SK-N-MC (cell line): Measurements from ENCODE around the gene RFX8.

Experiments
- DNase-seq: peaks from one replicate; pipeline ENCODE4 v3.0.0-alpha.2; 2011; ENCODE audit warnings: low read depth, low spot score
- H3K27ac ChIP-seq: fragments of 200-600 bp; sonication (generic); 2 replicates; pipeline ENCODE4 v1.5.1; 2016; ENCODE audit warnings: mixed run types
- H3K36me3 ChIP-seq: fragments of 200-600 bp; sonication (generic); 2 replicates; pipeline ENCODE4 v1.6.1; 2017; ENCODE audit warnings: antibody characterized with exemption, low read length, mixed read lengths; ENCODE audit not compliant: insufficient read depth
- H3K4me3 ChIP-seq: fragments of 200-600 bp; sonication (generic); 2 replicates; pipeline ENCODE4 v1.5.1; 2016
- H3K9ac ChIP-seq: fragments of 200-600 bp; sonication (generic); 2 replicates; pipeline ENCODE4 v1.8.0; 2017; ENCODE audit warnings: mixed run types, mixed read lengths; ENCODE audit not compliant: insufficient read length
- H3K9me3 ChIP-seq: fragments of 200-600 bp; sonication (generic); 2 replicates; pipeline ENCODE4 v1.6.1; 2017; ENCODE audit warnings: low read depth, mild to moderate bottlenecking, antibody characterized with exemption, low read length, moderate library complexity, mixed read lengths
- EZH2 ChIP-seq: fragments of 200-600 bp; sonication (generic); IDR thresholded peaks from one replicate; pipeline ENCODE4 v1.6.1; 2017; ENCODE audit warnings: antibody characterized with exemption
- FOXP2 ChIP-seq: optimal IDR thresholded peaks from 2 replicates; pipeline ENCODE3; 2011; ENCODE audit warnings: mild to moderate bottlenecking, moderate library complexity; ENCODE audit not compliant: insufficient read depth; ENCODE audit errors: extremely low read length, control extremely low read depth
- POLR2AphosphoS5 ChIP-seq: IDR thresholded peaks from 2 replicates; pipeline ENCODE4 v1.6.1; 2012; ENCODE audit warnings: mild to moderate bottlenecking, low read depth, low read length, borderline replicate concordance

Gene RFX8

GRCh38 chr2:101500180-101500579, 25.3 kb upstream of the RFX8 start:
- TF ChIP-seq POLR2AphosphoS5 (no peak), FOXP2 (no peak), EZH2 (no peak)
- no peaks in the 10 kb centered on the region for H3K36me3 ChIP-seq
- peak overlapping the region; percentile 20; the same call in 1 of the 2 replicates for H3K4me3 ChIP-seq
- no peaks in the 10 kb centered on the region for H3K9me3 ChIP-seq
- H3K9ac ChIP-seq = no peak overlapping the region
- DNase-seq = peak; percentile 45
- 0 out of 2 replicates have a peak overlapping the region, but pooled peaks have one; percentile 46 for H3K27ac ChIP-seq

GRCh38 chr2:101496279-101496678, 21.4 kb upstream of the RFX8 start:
- DNase-seq = no peak
- H3K9me3 ChIP-seq = no peaks in the 10 kb centered on the region
- no peak overlapping the region for H3K27ac ChIP-seq
- no peak overlapping the region for H3K9ac ChIP-seq
- H3K4me3 ChIP-seq = no peak overlapping the region
- no peak for TF ChIP-seq POLR2AphosphoS5
- TF ChIP-seq EZH2 = no peak
- no peak for TF ChIP-seq FOXP2
- H3K36me3 ChIP-seq = no peaks in the 10 kb centered on the region

- no peak overlapping the region for H3K27ac ChIP-seq
- DNase-seq = no peak
- H3K9me3 ChIP-seq = no peaks in the 10 kb centered on the region
- H3K9ac ChIP-seq = no peak overlapping the region
- H3K4me3 ChIP-seq = no peak overlapping the region
- TF ChIP-seq FOXP2 = no peak
- TF ChIP-seq POLR2AphosphoS5 = no peak
- TF ChIP-seq EZH2 = no peak
- no peaks in the 10 kb centered on the region for H3K36me3 ChIP-seq
Measured at GRCh38 chr2:101492936-101493473, 18.1 kb upstream of the RFX8 start.

- Histone ChIP-seq H3K9ac (no peak overlapping the region), H3K36me3 (no peaks in the 10 kb centered on the region), H3K4me3 (no peak overlapping the region), H3K9me3 (no peaks in the 10 kb centered on the region), H3K27ac (no peak overlapping the region)
- DNase-seq = no peak
- TF ChIP-seq POLR2AphosphoS5 = no peak
- TF ChIP-seq EZH2 = no peak
- no peak for TF ChIP-seq FOXP2
Measured at GRCh38 chr2:101486994-101487393, 12.1 kb upstream of the RFX8 start.

- no peaks in the 10 kb centered on the region for H3K9me3 ChIP-seq
- no peak overlapping the region for H3K27ac ChIP-seq
- H3K4me3 ChIP-seq = no peak overlapping the region
- H3K9ac ChIP-seq = no peak overlapping the region
- TF ChIP-seq POLR2AphosphoS5 (no peak), EZH2 (no peak), FOXP2 (no peak)
- DNase-seq = no peak
- no peaks in the 10 kb centered on the region for H3K36me3 ChIP-seq
Measured at GRCh38 chr2:101486258-101486701, 11.4 kb upstream of the RFX8 start.

GRCh38 chr2:101485856-101486255, 10.9 kb upstream of the RFX8 start:
- TF ChIP-seq POLR2AphosphoS5 (no peak), FOXP2 (no peak), EZH2 (no peak)
- no peak overlapping the region for H3K4me3 ChIP-seq
- no peak overlapping the region for H3K9ac ChIP-seq
- H3K27ac ChIP-seq = no peak overlapping the region
- H3K9me3 ChIP-seq = no peaks in the 10 kb centered on the region
- H3K36me3 ChIP-seq = no peaks in the 10 kb centered on the region
- DNase-seq = no peak

- Histone ChIP-seq H3K4me3 (no peak overlapping the region), H3K9ac (no peak overlapping the region), H3K9me3 (no peaks in the 10 kb centered on the region), H3K36me3 (no peaks in the 10 kb centered on the region), H3K27ac (no peak overlapping the region)
- TF ChIP-seq FOXP2 = no peak
- no peak for TF ChIP-seq EZH2
- TF ChIP-seq POLR2AphosphoS5 = no peak
- no peak for DNase-seq
Measured at GRCh38 chr2:101480764-101481163, 5.9 kb upstream of the RFX8 start.

GRCh38 chr2:101479810-101480209, 4.9 kb upstream of the RFX8 start:
- TF ChIP-seq POLR2AphosphoS5 = no peak
- TF ChIP-seq FOXP2 = no peak
- TF ChIP-seq EZH2 = no peak
- H3K9me3 ChIP-seq = no peaks in the 10 kb centered on the region
- H3K9ac ChIP-seq = no peak overlapping the region
- H3K4me3 ChIP-seq = no peak overlapping the region
- no peak for DNase-seq
- no peaks in the 10 kb centered on the region for H3K36me3 ChIP-seq
- no peak overlapping the region for H3K27ac ChIP-seq

- TF ChIP-seq EZH2 = no peak
- TF ChIP-seq FOXP2 = no peak
- TF ChIP-seq POLR2AphosphoS5 = no peak
- Histone ChIP-seq H3K9me3 (no peaks in the 10 kb centered on the region), H3K36me3 (no peaks in the 10 kb centered on the region), H3K27ac (no peak overlapping the region), H3K9ac (no peak overlapping the region), H3K4me3 (no peak overlapping the region)
- no peak for DNase-seq
Measured at GRCh38 chr2:101479328-101479727, 4.4 kb upstream of the RFX8 start.
